ENCODE measurements around the gene MINK1.
A peak's percentile ranks its signal among the peaks of the same experiment; 100 is the strongest.

MINK1 gene

GRCh38 chr17:4933646-4934045 is 100.5 kb downstream of the MINK1 start:
- H3K27ac ChIP-seq (ENCODE audit: low read length): no peak overlapping the region
- no peaks in the 10 kb centered on the region for H3K27me3 ChIP-seq (ENCODE audit: control insufficient read depth, insufficient read depth, low read length)
- H3K4me3 ChIP-seq (ENCODE audit: low read length): no peak overlapping the region
- peaks cover 7% of the 10 kb centered on the region; the same call in 1 of the 2 replicates for H3K36me3 ChIP-seq (ENCODE audit: control insufficient read depth, insufficient read depth, low read length)
- DNase-seq (ENCODE audit: low read depth, low spot score): no peak
- H3K4me1 ChIP-seq (ENCODE audit: control insufficient read depth, insufficient read depth, low read length): peaks cover under 1% of the 10 kb centered on the region; the same call in 1 of the 2 replicates
- WGBS (ENCODE audit: insufficient coverage, insufficient read length): 100% methylated on average over 3 of the region's 16 CpGs
- no peaks in the 10 kb centered on the region for H3K9me3 ChIP-seq (ENCODE audit: control insufficient read depth, insufficient read depth, low read length)

- Histone ChIP-seq H3K9me3 (ENCODE audit: control insufficient read depth, insufficient read depth, low read length) (no peaks in the 10 kb centered on the region), H3K36me3 (ENCODE audit: control insufficient read depth, insufficient read depth, low read length) (peaks cover 7% of the 10 kb centered on the region; the same call in 1 of the 2 replicates), H3K4me1 (ENCODE audit: control insufficient read depth, insufficient read depth, low read length) (peaks cover 6% of the 10 kb centered on the region), H3K4me3 (ENCODE audit: low read length) (no peak overlapping the region), H3K27me3 (ENCODE audit: control insufficient read depth, insufficient read depth, low read length) (no peaks in the 10 kb centered on the region), H3K27ac (ENCODE audit: low read length) (no peak overlapping the region)
- no CpG with 5 or more reads among the region's 14 CpGs for WGBS (ENCODE audit: insufficient coverage, insufficient read length)
- DNase-seq (ENCODE audit: low read depth, low spot score): no peak
These were observed 101.2 kb downstream of the MINK1 start for GRCh38 chr17:4934173-4934979.

GRCh38 chr17:4935650-4936049 is 102.5 kb downstream of the MINK1 start:
- Histone ChIP-seq H3K27me3 (ENCODE audit: control insufficient read depth, insufficient read depth, low read length) (no peaks in the 10 kb centered on the region), H3K9me3 (ENCODE audit: control insufficient read depth, insufficient read depth, low read length) (no peaks in the 10 kb centered on the region), H3K4me1 (ENCODE audit: control insufficient read depth, insufficient read depth, low read length) (peaks cover 6% of the 10 kb centered on the region), H3K36me3 (ENCODE audit: control insufficient read depth, insufficient read depth, low read length) (peaks cover 7% of the 10 kb centered on the region; the same call in 1 of the 2 replicates), H3K27ac (ENCODE audit: low read length) (no peak overlapping the region), H3K4me3 (ENCODE audit: low read length) (no peak overlapping the region)
- no peak for DNase-seq (ENCODE audit: low read depth, low spot score)

- Histone ChIP-seq H3K27ac (ENCODE audit: low read length) (no peak overlapping the region), H3K27me3 (ENCODE audit: control insufficient read depth, insufficient read depth, low read length) (no peaks in the 10 kb centered on the region), H3K36me3 (ENCODE audit: control insufficient read depth, insufficient read depth, low read length) (peaks cover 7% of the 10 kb centered on the region; the same call in 1 of the 2 replicates), H3K4me3 (ENCODE audit: low read length) (no peak overlapping the region), H3K4me1 (ENCODE audit: control insufficient read depth, insufficient read depth, low read length) (peaks cover 6% of the 10 kb centered on the region), H3K9me3 (ENCODE audit: control insufficient read depth, insufficient read depth, low read length) (no peaks in the 10 kb centered on the region)
- no peak for DNase-seq (ENCODE audit: low read depth, low spot score)
- WGBS (ENCODE audit: insufficient coverage, insufficient read length): no CpG with 5 or more reads among the region's 3 CpGs
These were observed 103.3 kb downstream of the MINK1 start for GRCh38 chr17:4936436-4936835.

GRCh38 chr17:4937553-4937952 is 104.4 kb downstream of the MINK1 start:
- no peak overlapping the region for H3K27ac ChIP-seq (ENCODE audit: low read length)
- peaks cover 6% of the 10 kb centered on the region for H3K4me1 ChIP-seq (ENCODE audit: control insufficient read depth, insufficient read depth, low read length)
- peaks cover 7% of the 10 kb centered on the region; the same call in 1 of the 2 replicates for H3K36me3 ChIP-seq (ENCODE audit: control insufficient read depth, insufficient read depth, low read length)
- WGBS (ENCODE audit: insufficient coverage, insufficient read length): no CpG with 5 or more reads among the region's 16 CpGs
- H3K4me3 ChIP-seq (ENCODE audit: low read length): no peak overlapping the region
- H3K27me3 ChIP-seq (ENCODE audit: control insufficient read depth, insufficient read depth, low read length): no peaks in the 10 kb centered on the region
- H3K9me3 ChIP-seq (ENCODE audit: control insufficient read depth, insufficient read depth, low read length): no peaks in the 10 kb centered on the region
- no peak for DNase-seq (ENCODE audit: low read depth, low spot score)

GRCh38 chr17:4938069-4938491 is 104.9 kb downstream of the MINK1 start:
- WGBS (ENCODE audit: insufficient coverage, insufficient read length): no CpG with 5 or more reads among the region's 11 CpGs
- DNase-seq (ENCODE audit: low read depth, low spot score): no peak
- Histone ChIP-seq H3K27ac (ENCODE audit: low read length) (no peak overlapping the region), H3K4me1 (ENCODE audit: control insufficient read depth, insufficient read depth, low read length) (peaks cover 6% of the 10 kb centered on the region), H3K4me3 (ENCODE audit: low read length) (no peak overlapping the region), H3K27me3 (ENCODE audit: control insufficient read depth, insufficient read depth, low read length) (no peaks in the 10 kb centered on the region), H3K9me3 (ENCODE audit: control insufficient read depth, insufficient read depth, low read length) (no peaks in the 10 kb centered on the region), H3K36me3 (ENCODE audit: control insufficient read depth, insufficient read depth, low read length) (peaks cover 9% of the 10 kb centered on the region; the same call in 1 of the 2 replicates)

GRCh38 chr17:4938688-4939545 is 105.8 kb downstream of the MINK1 start:
- H3K27ac ChIP-seq (ENCODE audit: low read length): no peak overlapping the region
- no peak for DNase-seq (ENCODE audit: low read depth, low spot score)
- H3K9me3 ChIP-seq (ENCODE audit: control insufficient read depth, insufficient read depth, low read length): no peaks in the 10 kb centered on the region
- peaks cover 6% of the 10 kb centered on the region for H3K4me1 ChIP-seq (ENCODE audit: control insufficient read depth, insufficient read depth, low read length)
- H3K4me3 ChIP-seq (ENCODE audit: low read length): peak overlapping the region; percentile 68
- peaks cover 14% of the 10 kb centered on the region; the same call in 1 of the 2 replicates for H3K36me3 ChIP-seq (ENCODE audit: control insufficient read depth, insufficient read depth, low read length)
- no peaks in the 10 kb centered on the region for H3K27me3 ChIP-seq (ENCODE audit: control insufficient read depth, insufficient read depth, low read length)
- no CpG with 5 or more reads among the region's 19 CpGs for WGBS (ENCODE audit: insufficient coverage, insufficient read length)

GRCh38 chr17:4939546-4939795 is 106.3 kb downstream of the MINK1 start:
- Histone ChIP-seq H3K4me3 (ENCODE audit: low read length) (peak overlapping the region; percentile 68), H3K4me1 (ENCODE audit: control insufficient read depth, insufficient read depth, low read length) (peaks cover 6% of the 10 kb centered on the region), H3K36me3 (ENCODE audit: control insufficient read depth, insufficient read depth, low read length) (peaks cover 15% of the 10 kb centered on the region; the same call in 1 of the 2 replicates), H3K27me3 (ENCODE audit: control insufficient read depth, insufficient read depth, low read length) (no peaks in the 10 kb centered on the region), H3K27ac (ENCODE audit: low read length) (no peak overlapping the region), H3K9me3 (ENCODE audit: control insufficient read depth, insufficient read depth, low read length) (no peaks in the 10 kb centered on the region)
- no CpG with 5 or more reads among the region's 16 CpGs for WGBS (ENCODE audit: insufficient coverage, insufficient read length)
- DNase-seq (ENCODE audit: low read depth, low spot score): no peak

GRCh38 chr17:4939796-4940554 is 106.8 kb downstream of the MINK1 start, which contains the start of the genes RNF167 and SLC25A11:
Gene RNF167, plus strand, starts transcription at chr17:4940268. Its CDS starts 642 bp downstream, at chr17:4940910.
Gene SLC25A11, minus strand, starts transcription at chr17:4940046. Its CDS starts 136 bp downstream, at chr17:4939910.
- peaks cover 19% of the 10 kb centered on the region; the same call in 1 of the 2 replicates for H3K36me3 ChIP-seq (ENCODE audit: control insufficient read depth, insufficient read depth, low read length)
- peaks cover 6% of the 10 kb centered on the region for H3K4me1 ChIP-seq (ENCODE audit: control insufficient read depth, insufficient read depth, low read length)
- DNase-seq (ENCODE audit: low read depth, low spot score): peak; percentile 93
- no peaks in the 10 kb centered on the region for H3K9me3 ChIP-seq (ENCODE audit: control insufficient read depth, insufficient read depth, low read length)
- peak within 1 kb of the TSS; percentile 68 for H3K4me3 ChIP-seq (ENCODE audit: low read length)
- H3K27ac ChIP-seq (ENCODE audit: low read length): no peak within 1 kb of the TSS
- no CpG with 5 or more reads among the region's 72 CpGs for whole genome bisulfite sequencing (ENCODE audit: insufficient coverage, insufficient read length)
- H3K27me3 ChIP-seq (ENCODE audit: control insufficient read depth, insufficient read depth, low read length): no peaks in the 10 kb centered on the region

Data from iPS DF 6.9 (cell line).